Activated T-cell treated with anti-CD3 and anti-CD28 coated beads, Interleukin-2, amount 50 U/mL, for 4 hours (primary cell): ENCODE data around the gene SLC13A1. TPM values are rescaled to one million over a fixed set of nuclear protein-coding genes. Genes with fewer than 3 reads are reported as not detected.

Experiments used
- ATAC-seq, 2 donors: fragments of 200-7000 bp; cut with Tn5 transposase; one replicate each; pipeline ENCODE4 v1.10.0; 2021
- DNase-seq: peaks from one replicate; pipeline ENCODE4 v3.0.0-alpha.2; 2020
- H3K27me3 Mint-ChIP-seq: one replicate; pipeline ENCODE4 v1.8.0; 2021; ENCODE audit warnings: low read depth, mixed read lengths
- H3K36me3 Mint-ChIP-seq: one replicate; pipeline ENCODE4 v1.8.0; 2022; ENCODE audit warnings: mixed read lengths; ENCODE audit not compliant: insufficient read depth
- H3K4me1 Mint-ChIP-seq: one replicate; pipeline ENCODE4 v1.8.0; 2021; ENCODE audit warnings: low read depth, mixed read lengths
- H3K4me3 Mint-ChIP-seq: one replicate; pipeline ENCODE4 v1.8.0; 2021; ENCODE audit warnings: mild to moderate bottlenecking, moderate library complexity, mixed read lengths
- H3K9me3 Mint-ChIP-seq: one replicate; pipeline ENCODE4 v1.8.0; 2021; ENCODE audit warnings: mixed read lengths
- total RNA-seq, 3 donors: library from RNA; stranded (reverse); gene quantifications; one replicate each; pipeline ENCODE4 v1.2.1, GENCODE V29; 2021

SLC13A1 gene
- total RNA-seq, 3 donors from 2014 or later = not detected

DNA sequence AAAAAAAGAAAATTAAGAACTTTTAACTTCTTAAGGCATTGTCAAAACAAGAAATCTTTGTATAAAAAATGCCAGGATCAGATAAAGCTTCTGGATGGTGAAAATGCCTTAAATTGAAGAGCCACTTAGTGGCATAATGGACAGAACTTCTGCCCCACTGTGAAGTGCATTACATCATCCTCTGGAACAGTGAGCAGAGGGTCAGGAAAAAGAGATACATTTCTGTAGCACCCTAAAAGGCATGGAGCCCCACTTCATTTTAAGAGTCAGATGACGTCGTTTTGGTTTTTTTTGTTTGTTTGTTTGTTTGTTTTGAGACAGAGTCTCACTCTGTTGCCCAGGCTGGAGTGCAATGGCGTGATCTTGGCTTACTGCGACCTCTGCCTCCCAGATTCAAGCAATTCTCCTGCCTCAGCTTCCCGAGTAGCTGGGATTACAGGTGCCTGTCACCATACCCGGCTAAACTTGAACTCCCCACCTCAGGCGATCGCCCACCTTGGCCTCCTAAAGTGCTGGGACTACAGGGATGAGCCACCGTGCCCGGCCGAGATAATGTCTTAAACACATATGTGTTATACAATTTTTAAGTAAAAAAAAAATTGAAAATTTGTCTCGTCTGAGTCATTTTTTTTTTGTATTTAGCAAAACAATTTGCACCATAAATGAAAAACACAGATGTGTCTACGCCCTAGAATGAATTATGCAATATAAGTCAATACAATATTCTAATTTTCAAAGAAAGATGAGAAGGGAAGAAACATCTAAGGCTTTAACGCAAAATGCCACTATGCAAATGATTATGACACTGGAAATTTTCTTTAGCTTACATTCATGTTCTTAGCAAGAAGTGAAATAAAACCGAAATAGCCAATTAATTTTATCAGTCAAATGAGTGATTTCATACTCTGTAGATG lies 29.2 kb downstream of the SLC13A1 start:
- no peaks in the 10 kb centered on the region for H3K36me3 Mint-ChIP-seq
- H3K27me3 Mint-ChIP-seq = no peaks in the 10 kb centered on the region
- H3K9me3 Mint-ChIP-seq = peaks cover 7% of the 10 kb centered on the region
- DNase-seq (no peak), ATAC-seq (no peak)
- no peak overlapping the region for H3K4me3 Mint-ChIP-seq
- H3K4me1 Mint-ChIP-seq = no peaks in the 10 kb centered on the region

DNA sequence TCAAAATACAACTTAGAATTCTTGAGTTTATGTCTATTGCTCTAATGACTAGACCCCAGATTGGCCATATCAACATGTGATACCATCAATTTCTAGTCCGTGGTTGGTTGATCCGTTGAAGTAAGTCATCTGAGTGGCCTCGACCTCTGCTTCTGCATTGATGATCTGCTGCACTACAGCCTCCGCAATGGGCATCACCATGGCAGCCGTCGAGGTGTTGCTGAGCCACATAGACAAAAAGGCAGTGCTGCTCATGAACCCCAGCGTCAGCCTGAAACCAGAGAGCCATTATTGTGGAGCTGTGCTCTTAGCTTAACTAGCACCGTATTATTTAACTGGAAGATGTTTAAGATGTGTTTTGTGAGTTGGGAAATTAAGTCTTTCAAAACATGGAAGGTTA lies 30.7 kb downstream of the SLC13A1 start:
- no peak for ATAC-seq
- no peak for DNase-seq
- Mint-ChIP-seq H3K4me3 (no peak overlapping the region), H3K27me3 (no peaks in the 10 kb centered on the region), H3K9me3 (no peaks in the 10 kb centered on the region), H3K36me3 (no peaks in the 10 kb centered on the region), H3K4me1 (no peaks in the 10 kb centered on the region)

DNA sequence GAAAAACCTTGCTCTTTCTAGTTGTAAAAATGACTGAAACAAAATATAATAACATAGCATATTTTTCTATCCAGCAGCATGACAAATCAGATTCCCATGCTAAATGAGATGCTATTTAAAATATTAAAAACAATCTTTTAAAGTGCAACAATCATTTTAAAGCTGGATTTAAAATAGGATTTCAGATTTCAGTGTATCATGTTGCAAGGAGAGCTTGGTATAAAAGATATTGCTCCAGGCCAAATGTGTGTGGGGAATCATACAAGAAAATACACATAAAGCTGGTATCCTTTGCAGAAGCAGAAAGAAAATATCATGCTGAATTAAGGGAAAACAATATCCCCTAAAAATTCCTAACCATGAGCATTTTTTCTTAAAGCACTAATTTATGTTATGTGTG lies 42.2 kb downstream of the SLC13A1 start:
- H3K27me3 Mint-ChIP-seq = no peaks in the 10 kb centered on the region
- no peaks in the 10 kb centered on the region for H3K9me3 Mint-ChIP-seq
- ATAC-seq (no peak), DNase-seq (no peak)
- H3K36me3 Mint-ChIP-seq = no peaks in the 10 kb centered on the region
- no peak overlapping the region for H3K4me3 Mint-ChIP-seq
- no peaks in the 10 kb centered on the region for H3K4me1 Mint-ChIP-seq

DNA sequence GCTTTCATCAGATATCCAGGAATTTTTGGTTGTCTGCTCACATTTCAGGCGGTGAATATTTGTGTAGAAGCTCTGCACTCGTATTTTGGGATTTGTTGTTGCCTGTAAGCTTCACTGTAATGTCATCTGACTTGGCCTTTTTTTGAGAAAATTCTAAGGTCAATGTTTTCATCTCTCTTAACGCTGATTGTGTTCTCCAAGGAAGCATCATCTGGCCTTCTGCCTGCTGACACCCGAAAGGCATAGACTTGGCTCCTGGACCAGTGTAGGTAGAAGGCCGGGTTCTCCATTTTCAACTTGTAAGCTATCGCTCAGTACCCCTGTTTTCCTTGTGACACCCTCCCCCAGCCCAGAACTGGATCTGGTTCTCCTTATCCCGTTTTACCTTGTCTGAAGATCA lies 44.2 kb downstream of the SLC13A1 start:
- Mint-ChIP-seq H3K9me3 (no peaks in the 10 kb centered on the region), H3K4me1 (no peaks in the 10 kb centered on the region), H3K4me3 (no peak overlapping the region), H3K36me3 (no peaks in the 10 kb centered on the region), H3K27me3 (no peaks in the 10 kb centered on the region)
- DNase-seq = no peak
- ATAC-seq = no peak

- no peak overlapping the region for H3K4me3 Mint-ChIP-seq
- ATAC-seq (no peak), DNase-seq (no peak)
- no peaks in the 10 kb centered on the region for H3K9me3 Mint-ChIP-seq
- H3K36me3 Mint-ChIP-seq = no peaks in the 10 kb centered on the region
- H3K4me1 Mint-ChIP-seq = no peaks in the 10 kb centered on the region
- no peaks in the 10 kb centered on the region for H3K27me3 Mint-ChIP-seq
Observed at GRCh38 chr7:123154231-123154860, 45.4 kb downstream of the SLC13A1 start.

DNA sequence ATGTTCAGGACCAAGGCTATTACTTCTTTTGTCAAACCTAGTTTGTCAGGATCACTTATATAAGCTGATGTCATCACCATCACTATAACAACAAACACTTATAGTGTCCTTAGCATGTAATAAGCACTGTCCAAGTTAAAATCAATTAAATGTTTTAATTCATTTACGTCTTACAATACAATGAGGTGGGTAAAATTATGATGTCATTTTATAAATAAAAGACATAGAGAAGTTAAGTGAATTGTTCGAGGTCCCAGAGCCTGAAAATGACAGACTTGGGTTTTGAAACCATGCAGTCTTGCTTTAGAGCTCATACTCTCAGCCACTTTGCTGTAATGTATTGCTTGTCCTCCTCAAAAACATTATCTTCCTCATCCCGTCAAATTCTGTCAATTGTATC lies 48.3 kb downstream of the SLC13A1 start:
- Mint-ChIP-seq H3K4me1 (no peaks in the 10 kb centered on the region), H3K27me3 (no peaks in the 10 kb centered on the region), H3K4me3 (no peak overlapping the region), H3K9me3 (no peaks in the 10 kb centered on the region), H3K36me3 (no peaks in the 10 kb centered on the region)
- no peak for DNase-seq
- ATAC-seq = no peak

DNA sequence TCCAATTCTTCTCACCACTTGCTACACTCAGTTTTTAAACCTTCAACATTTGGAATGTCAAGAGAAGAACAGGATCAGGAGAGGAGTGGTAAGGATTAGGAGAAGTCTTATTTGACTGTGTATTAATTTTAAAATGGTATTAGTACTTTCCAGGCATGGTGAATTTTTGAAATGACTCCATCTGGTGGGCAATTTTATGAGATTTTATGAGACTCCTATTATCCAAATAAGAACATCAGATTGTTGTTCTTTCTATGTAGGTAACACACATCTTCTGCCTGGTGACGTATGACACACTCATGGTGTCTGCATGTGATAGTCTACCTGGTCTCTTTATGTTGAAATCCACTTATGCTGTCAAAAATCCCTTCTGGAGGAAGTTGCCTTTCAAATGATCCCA lies 51.0 kb downstream of the SLC13A1 start:
- Mint-ChIP-seq H3K9me3 (no peaks in the 10 kb centered on the region), H3K4me3 (no peak overlapping the region), H3K27me3 (no peaks in the 10 kb centered on the region), H3K4me1 (no peaks in the 10 kb centered on the region), H3K36me3 (no peaks in the 10 kb centered on the region)
- no peak for ATAC-seq
- no peak for DNase-seq

DNA sequence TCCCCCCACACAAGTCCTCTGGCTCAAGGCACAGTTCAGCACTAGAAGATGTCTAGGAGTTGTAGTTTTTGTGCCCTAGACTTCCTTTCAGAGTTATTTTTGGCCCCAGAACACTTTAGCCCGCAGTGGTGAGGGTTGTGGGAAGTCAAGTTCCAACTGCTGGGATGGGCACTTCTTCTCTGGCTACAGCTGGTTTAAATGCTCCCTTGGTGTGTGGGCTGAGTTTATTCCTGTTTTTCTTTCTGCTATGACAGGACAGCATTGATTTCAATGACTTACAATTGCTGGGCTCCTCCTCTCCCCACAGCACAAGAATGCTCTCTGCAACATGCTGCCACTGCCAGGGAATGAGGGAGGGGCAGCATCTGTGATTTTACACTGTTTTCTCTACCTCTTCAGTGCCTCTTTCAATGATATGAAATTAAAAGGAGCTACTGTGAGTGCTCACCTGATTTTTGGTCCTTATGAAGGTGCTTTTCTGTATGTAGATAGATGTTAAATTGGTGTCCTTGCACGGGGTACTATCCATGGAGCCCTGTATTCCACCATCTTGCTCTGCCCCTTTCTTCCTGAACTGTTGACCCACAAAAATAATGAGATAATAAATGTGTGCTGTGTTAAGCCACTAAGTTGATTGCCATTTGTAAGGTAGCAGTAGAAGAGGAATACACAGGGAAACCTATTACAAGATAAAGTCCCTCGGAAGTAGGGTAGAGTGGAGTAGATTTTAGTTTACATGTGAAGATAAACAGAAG lies 56.3 kb downstream of the SLC13A1 start:
- Mint-ChIP-seq H3K4me1 (no peaks in the 10 kb centered on the region), H3K36me3 (no peaks in the 10 kb centered on the region), H3K27me3 (no peaks in the 10 kb centered on the region), H3K4me3 (no peak overlapping the region), H3K9me3 (peaks cover 4% of the 10 kb centered on the region)
- ATAC-seq (no peak), DNase-seq (no peak)

GRCh38 chr7:123140561-123140960 lies 59.2 kb downstream of the SLC13A1 start:
- ATAC-seq = no peak

GRCh38 chr7:123135960-123136359 lies 63.8 kb downstream of the SLC13A1 start:
- peaks cover 9% of the 10 kb centered on the region for H3K9me3 Mint-ChIP-seq
- ATAC-seq = no peak
- DNase-seq = no peak
- no peaks in the 10 kb centered on the region for H3K36me3 Mint-ChIP-seq
- H3K27me3 Mint-ChIP-seq = no peaks in the 10 kb centered on the region
- no peaks in the 10 kb centered on the region for H3K4me1 Mint-ChIP-seq
- no peak overlapping the region for H3K4me3 Mint-ChIP-seq

More at GRCh38 chr7:123140561-123140960, 59.2 kb downstream of the SLC13A1 start:
- DNase-seq = no peak
- Mint-ChIP-seq H3K27me3 (no peaks in the 10 kb centered on the region), H3K4me1 (no peaks in the 10 kb centered on the region), H3K36me3 (no peaks in the 10 kb centered on the region), H3K9me3 (peaks cover 10% of the 10 kb centered on the region), H3K4me3 (no peak overlapping the region)

- Mint-ChIP-seq H3K27me3 (no peaks in the 10 kb centered on the region), H3K4me1 (no peaks in the 10 kb centered on the region), H3K9me3 (peaks cover 9% of the 10 kb centered on the region), H3K36me3 (no peaks in the 10 kb centered on the region), H3K4me3 (no peak overlapping the region)
- ATAC-seq (no peak), DNase-seq (no peak)
Observed at GRCh38 chr7:123133924-123134323, 65.8 kb downstream of the SLC13A1 start.

- Mint-ChIP-seq H3K4me1 (no peaks in the 10 kb centered on the region), H3K9me3 (peaks cover 9% of the 10 kb centered on the region), H3K27me3 (no peaks in the 10 kb centered on the region), H3K4me3 (no peak overlapping the region), H3K36me3 (no peaks in the 10 kb centered on the region)
- ATAC-seq = no peak
- DNase-seq = no peak
Observed at GRCh38 chr7:123131961-123132360, 67.8 kb downstream of the SLC13A1 start.

DNA sequence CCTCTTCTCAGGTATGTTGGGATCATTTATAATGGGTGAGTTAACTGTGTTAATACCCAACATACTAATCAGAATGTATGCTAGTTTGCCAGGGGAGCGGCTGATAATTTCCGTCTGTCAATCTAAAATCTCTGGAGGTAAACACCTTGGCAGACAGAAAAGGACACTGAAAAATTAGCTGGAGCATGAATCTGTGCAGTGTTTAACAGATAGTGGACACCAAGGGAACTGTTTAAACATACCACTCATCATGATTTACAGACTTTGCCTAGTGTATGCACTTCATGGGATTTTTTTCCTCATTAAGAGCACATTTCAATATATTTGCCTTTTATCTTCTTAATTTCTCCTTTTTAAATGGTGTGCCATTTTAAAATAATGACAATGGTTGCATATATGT lies 68.2 kb downstream of the SLC13A1 start:
- no peaks in the 10 kb centered on the region for H3K36me3 Mint-ChIP-seq
- H3K27me3 Mint-ChIP-seq = no peaks in the 10 kb centered on the region
- H3K9me3 Mint-ChIP-seq = peaks cover 6% of the 10 kb centered on the region
- DNase-seq (no peak), ATAC-seq (no peak)
- H3K4me1 Mint-ChIP-seq = no peaks in the 10 kb centered on the region
- H3K4me3 Mint-ChIP-seq = no peak overlapping the region

GRCh38 chr7:123131140-123131539 lies 68.6 kb downstream of the SLC13A1 start:
- Mint-ChIP-seq H3K27me3 (no peaks in the 10 kb centered on the region), H3K4me3 (no peak overlapping the region), H3K4me1 (no peaks in the 10 kb centered on the region), H3K9me3 (peaks cover 3% of the 10 kb centered on the region), H3K36me3 (no peaks in the 10 kb centered on the region)
- DNase-seq = no peak
- ATAC-seq = no peak
